ENCODE data around the gene CNTNAP2. TPM values are rescaled to one million over a fixed set of nuclear protein-coding genes. Genes with fewer than 3 reads are reported as not detected.

CNTNAP2 gene
- total RNA-seq, 1 donor from 2014 or later, result 0.48 TPM

DNA sequence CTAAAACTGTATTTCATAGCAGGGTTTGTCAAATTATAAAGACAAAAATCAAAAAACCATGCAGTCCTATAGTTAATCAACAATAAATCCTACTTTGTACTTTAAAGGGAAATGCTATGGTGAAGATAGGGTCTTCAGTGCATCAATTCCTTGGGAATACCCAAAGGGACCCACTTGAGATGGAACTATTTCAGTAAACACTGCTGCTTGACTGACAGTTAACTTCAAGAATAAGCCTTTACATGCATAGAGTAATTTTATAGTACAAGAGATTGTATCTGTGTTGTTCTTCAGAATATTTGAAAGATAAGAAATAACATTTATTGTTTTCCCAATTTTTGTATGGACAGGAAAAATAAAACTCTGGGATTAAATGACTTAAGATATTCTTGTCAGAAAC is 1179.6 kb downstream of the CNTNAP2 start:
- no peak for ATAC-seq (ENCODE audit: poor library complexity)
- no peak for DNase-seq
- intact Hi-C loops (cut with DNase I), result no loop called here

DNA sequence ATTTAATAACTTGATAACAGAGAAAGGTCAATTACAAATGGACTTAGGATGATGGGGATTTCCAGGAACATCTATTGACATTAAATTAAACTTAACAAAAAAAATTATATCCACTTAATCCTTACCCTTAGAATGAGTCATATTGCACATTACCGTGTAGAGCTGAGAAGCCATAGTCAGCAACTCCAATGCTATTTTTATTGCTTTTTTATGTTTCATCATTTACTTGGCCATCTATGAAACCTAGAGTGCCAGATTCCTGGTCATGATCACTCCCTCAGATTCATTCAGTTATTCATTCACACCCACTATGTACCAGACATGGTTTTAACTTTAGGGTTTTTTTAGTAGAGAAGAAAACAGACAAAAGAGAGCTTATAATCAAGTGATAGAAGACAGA is 1180.4 kb downstream of the CNTNAP2 start:
- ATAC-seq (ENCODE audit: poor library complexity), result no peak
- DNase-seq, result no peak
- intact Hi-C loops (cut with DNase I), result no loop called here

DNA sequence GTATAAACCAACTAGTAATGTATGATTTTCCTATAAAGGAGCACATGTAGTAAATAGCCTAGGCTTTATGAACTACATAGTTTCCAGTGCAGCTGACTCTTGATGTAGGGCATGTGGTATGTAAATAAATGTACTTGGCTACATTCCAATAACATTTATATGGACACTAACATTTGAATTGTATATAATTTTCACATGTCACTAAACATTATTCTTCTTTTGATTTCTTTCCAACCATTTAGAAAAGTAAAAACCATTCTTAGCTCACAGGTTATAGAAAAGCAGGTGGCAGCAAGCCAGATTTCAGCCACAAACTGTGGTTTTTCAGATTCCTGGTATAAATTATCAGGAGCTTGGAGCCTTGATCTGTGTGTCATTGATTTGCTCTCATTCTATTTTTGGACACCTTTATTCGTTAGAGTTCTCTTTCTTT is 1182.0 kb downstream of the CNTNAP2 start:
- DNase-seq (no peak), ATAC-seq (ENCODE audit: poor library complexity) (no peak)
- intact Hi-C loops (cut with DNase I), result no loop called here

- DNase-seq (no peak), ATAC-seq (ENCODE audit: poor library complexity) (no peak)
- intact Hi-C loops (cut with DNase I), result no loop called here
Observed at GRCh38 chr7:147300293-147300692, 1183.7 kb downstream of the CNTNAP2 start.

- ATAC-seq (ENCODE audit: poor library complexity), result no peak
- intact Hi-C loops (cut with DNase I), result no loop called here
- DNase-seq, result no peak
Observed at GRCh38 chr7:147304376-147304775, 1187.8 kb downstream of the CNTNAP2 start.

DNA sequence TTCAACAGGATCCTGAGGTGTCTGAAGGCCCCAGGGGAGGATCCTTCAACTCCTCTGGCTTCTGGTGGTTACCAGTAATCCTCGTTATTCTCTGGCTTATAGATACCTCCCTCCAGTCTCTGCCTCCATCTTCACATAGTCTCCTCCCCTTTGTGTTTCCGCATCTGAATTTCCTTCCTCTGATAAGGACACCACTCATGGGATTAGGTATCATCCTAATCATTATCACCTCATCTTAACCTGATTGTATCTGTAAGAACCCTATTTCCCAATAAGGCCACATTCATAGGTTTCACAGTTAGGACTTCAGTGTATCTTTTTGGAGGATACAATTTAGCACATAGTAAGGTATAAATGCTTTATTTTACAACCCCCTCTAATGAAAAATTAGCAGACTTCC is 1189.2 kb downstream of the CNTNAP2 start:
- DNase-seq, result no peak
- no peak for ATAC-seq (ENCODE audit: poor library complexity)
- intact Hi-C loops (cut with DNase I), result no loop called here

DNA sequence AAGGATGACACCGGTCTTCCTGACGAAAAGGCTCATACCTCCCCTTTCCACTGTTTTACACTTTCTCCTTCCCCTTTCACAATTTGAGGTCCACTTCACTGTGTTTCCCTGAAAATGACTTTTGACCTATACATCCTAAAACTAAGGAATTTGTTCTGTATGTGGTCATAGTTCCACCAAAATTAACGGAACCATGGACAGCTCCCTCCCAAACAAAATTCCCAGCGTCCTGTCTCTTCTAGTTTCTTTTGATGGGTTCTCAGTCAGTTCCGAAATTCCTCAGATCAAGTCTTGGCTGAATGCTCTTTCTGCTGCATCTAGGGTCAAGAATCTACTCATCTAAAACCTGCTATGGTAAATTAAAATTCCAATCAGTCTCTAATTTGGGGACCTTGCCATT is 1191.9 kb downstream of the CNTNAP2 start:
- DNase-seq, result no peak
- ATAC-seq (ENCODE audit: poor library complexity), result no peak
- intact Hi-C loops (cut with DNase I), result no loop called here

DNA sequence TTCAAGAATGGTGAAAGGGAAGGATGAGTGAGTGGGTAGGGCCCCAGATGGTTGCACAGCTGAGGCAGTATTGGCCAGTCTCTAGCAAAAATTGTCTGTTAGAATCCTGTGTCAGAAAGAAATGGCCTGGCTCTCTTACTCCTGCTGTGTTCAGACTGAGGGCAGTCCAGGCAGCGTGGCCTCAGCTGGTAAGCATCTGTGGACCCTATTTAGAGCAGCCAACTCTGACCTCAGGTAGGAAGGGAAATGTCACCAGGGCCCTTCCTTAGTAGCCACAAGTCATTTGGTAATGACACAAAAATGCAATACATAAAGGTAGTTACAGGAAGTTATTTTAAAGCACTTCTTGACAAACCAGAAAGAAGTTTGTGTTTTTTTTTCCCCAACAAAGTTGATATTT is 1194.7 kb downstream of the CNTNAP2 start:
- intact Hi-C loops (cut with DNase I), result no loop called here
- DNase-seq (no peak), ATAC-seq (ENCODE audit: poor library complexity) (no peak)

DNA sequence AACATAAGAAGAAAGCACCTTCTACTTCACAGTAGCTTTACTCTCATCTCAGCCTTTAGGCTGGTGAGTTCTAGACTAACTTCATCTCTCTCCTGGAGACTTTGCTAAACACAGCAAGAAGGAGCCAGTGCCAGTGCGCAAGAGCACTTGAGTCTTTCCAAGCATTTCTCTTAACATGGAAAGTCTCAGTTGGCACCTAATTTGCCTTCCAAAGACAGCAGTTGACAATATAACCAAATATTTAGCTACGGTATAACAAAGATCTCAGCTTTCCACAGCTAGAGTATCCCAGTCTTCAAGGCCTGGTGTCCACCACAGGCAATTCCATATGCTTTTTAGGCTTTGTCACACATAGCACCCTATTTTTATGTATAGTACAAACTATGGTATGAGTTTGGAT is 1204.9 kb downstream of the CNTNAP2 start:
- ATAC-seq (ENCODE audit: poor library complexity) (no peak), DNase-seq (no peak)
- intact Hi-C loops (cut with DNase I), result no loop called here

GRCh38 chr7:147332988-147333387 is 1216.4 kb downstream of the CNTNAP2 start:
- ATAC-seq (ENCODE audit: poor library complexity), result peak; percentile 49
- intact Hi-C loops (cut with DNase I), result no loop called here
- no peak for DNase-seq

DNA sequence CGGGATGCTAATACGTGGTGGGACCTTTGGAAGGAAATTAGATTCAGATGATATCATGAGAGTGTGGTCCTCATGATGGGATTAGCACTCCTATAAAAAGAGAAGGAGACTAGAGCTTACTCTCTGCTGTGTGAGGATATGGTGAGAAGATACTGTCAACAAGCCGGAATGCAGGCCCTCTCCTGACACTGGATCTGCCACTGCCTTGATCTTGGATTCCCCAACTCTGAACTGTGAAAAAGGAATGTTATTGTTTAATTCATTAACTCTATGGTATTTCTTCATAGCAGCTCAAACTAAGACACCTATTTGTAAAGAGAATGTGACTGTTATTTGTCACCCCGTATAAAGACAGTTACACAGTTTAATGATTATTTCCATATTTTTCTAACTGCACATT is 1246.5 kb downstream of the CNTNAP2 start:
- ATAC-seq (ENCODE audit: poor library complexity), result no peak
- intact Hi-C loops (cut with DNase I), result no loop called here
- DNase-seq, result no peak

GRCh38 chr7:147376192-147376591 is 1259.6 kb downstream of the CNTNAP2 start:
- no peak for ATAC-seq (ENCODE audit: poor library complexity)
- intact Hi-C loops (cut with DNase I), result no loop called here
- no peak for DNase-seq

GRCh38 chr7:147380926-147381325 is 1264.3 kb downstream of the CNTNAP2 start:
- intact Hi-C loops (cut with DNase I), result no loop called here
- ATAC-seq (ENCODE audit: poor library complexity) (no peak), DNase-seq (no peak)

DNA sequence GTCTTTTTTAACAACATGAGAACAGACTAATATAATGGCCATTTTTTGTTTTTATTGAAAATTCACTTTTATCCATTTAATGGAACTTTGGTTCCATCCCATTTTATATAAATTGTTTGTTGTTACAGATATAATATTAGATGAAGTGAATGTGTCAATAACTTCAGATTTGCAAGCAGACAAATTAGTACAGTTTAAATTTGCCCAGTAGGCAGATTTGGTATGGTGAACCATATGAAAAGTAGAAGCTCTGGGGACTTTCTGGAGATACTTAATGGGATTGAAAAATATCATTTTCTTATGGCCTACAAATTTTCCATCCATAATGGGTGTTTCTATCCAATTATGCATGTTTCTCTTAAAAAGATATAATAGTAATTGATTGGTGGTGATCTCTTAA is 1277.7 kb downstream of the CNTNAP2 start:
- intact Hi-C loops (cut with DNase I), result no loop called here
- ATAC-seq (ENCODE audit: poor library complexity), result no peak
- DNase-seq, result no peak

DNA sequence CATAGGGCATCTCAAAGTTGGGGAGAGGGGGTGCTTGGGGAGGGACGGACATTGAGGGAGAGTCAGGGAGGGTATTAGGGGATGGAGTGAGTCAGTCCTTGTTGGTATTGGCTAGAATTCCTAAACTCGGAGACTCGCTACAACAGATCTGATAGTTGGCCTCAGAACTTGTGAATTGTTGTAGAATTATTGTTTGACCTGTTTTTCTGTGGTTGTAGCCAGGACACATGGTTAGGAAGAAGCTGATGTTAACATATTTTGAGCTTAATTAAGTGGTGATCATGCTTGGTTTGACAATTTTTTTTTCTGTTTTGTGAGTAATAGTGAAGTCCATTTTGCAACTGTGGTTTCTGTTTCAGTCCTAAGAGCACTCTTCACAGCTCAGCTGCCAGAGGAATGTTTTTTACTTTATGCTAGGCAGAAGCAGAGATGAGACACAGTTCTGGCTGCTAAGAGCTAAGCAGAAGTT is 1283.7 kb downstream of the CNTNAP2 start:
- peak; percentile 57 for ATAC-seq (ENCODE audit: poor library complexity)
- intact Hi-C loops (cut with DNase I), result no loop called here

GRCh38 chr7:147400925-147401324 is 1284.3 kb downstream of the CNTNAP2 start:
- DNase-seq (no peak), ATAC-seq (ENCODE audit: poor library complexity) (peak; percentile 46)
- intact Hi-C loops (cut with DNase I), result no loop called here

More for the DNA sequence above, 1283.7 kb downstream of the CNTNAP2 start:
- no peak for DNase-seq

GRCh38 chr7:147405621-147406020 is 1289.0 kb downstream of the CNTNAP2 start:
- DNase-seq (no peak), ATAC-seq (ENCODE audit: poor library complexity) (no peak)
- intact Hi-C loops (cut with DNase I), result no loop called here

- DNase-seq, result no peak
- intact Hi-C loops (cut with DNase I), result no loop called here
- no peak for ATAC-seq (ENCODE audit: poor library complexity)
Observed at GRCh38 chr7:147406521-147407135, 1290.0 kb downstream of the CNTNAP2 start.

- ATAC-seq (ENCODE audit: poor library complexity) (peak; percentile 27), DNase-seq (no peak)
Observed at GRCh38 chr7:147411096-147411495, 1294.5 kb downstream of the CNTNAP2 start.

DNA sequence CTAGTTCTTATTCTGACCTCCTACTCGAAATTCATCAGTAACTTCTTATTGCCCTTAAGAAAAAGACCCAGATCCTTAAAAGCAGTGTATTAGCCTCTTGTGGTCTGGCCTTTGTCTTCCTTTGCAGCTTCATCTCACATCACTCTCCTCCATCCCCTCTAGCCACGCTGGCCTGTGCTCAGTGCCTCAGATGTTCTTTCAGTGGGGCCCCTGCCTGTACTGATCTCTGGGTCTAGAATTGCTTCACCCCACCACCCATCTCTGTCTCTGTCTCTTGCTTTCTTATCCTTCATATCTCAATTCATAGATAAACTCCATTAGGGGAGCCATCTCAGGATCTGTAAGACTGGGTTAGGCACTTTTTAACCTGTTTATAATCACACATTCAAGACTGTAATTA is 1295.5 kb downstream of the CNTNAP2 start:
- ATAC-seq (ENCODE audit: poor library complexity) (no peak), DNase-seq (no peak)
- intact Hi-C loops (cut with DNase I), result no loop called here

More at GRCh38 chr7:147411096-147411495, 1294.5 kb downstream of the CNTNAP2 start:
- intact Hi-C loops (cut with DNase I), result no loop called here

Measured in Right ventricle myocardium superior (tissue), 1 donor.